ENCODE data around the gene ANKS1B. TPM values are rescaled to one million over a fixed set of nuclear protein-coding genes. Genes with fewer than 3 reads are reported as not detected.
"Not testable (repeated sequence)": the region's sequence is repeated elsewhere in the genome, so short reads cannot be mapped to it uniquely, and the experiment has no call there.

ANKS1B gene
- total RNA-seq, 4 donors from 2014 or later, result 1.5 to 5.5 (median 4.4) TPM

GRCh38 chr12:99822273-99822672 is 162.5 kb downstream of the ANKS1B start:
- no peak overlapping the region for H3K4me3 ChIP-seq (ENCODE audit: low read depth, poor library complexity, severe bottlenecking)
- no peak for DNase-seq (ENCODE audit: low spot score in 2 of 2)
- intact Hi-C loops (cut with DNase I; ENCODE audit: low total_unique reads), result no loop called here
- no peak for TF ChIP-seq POLR2A (IDR thresholded peaks at IDR 0.05)
- TF ChIP-seq CTCF (IDR thresholded peaks at IDR 0.05), result no peak

- no peak for TF ChIP-seq CTCF (IDR thresholded peaks at IDR 0.05)
- 10 to 19% methylated on average over 2 of the region's 2 CpGs for WGBS, 2 donors
- no peak overlapping the region for H3K4me3 ChIP-seq (ENCODE audit: low read depth, poor library complexity, severe bottlenecking)
- intact Hi-C loops (cut with DNase I; ENCODE audit: low total_unique reads), result no loop called here
- DNase-seq (ENCODE audit: low spot score in 2 of 2), result no peak
These were observed 173.8 kb downstream of the ANKS1B start for GRCh38 chr12:99810718-99811593.

- intact Hi-C loops (cut with DNase I; ENCODE audit: low total_unique reads), result no loop called here
- WGBS, 2 donors, result 85 to 88% methylated on average over 8 of the region's 8 CpGs
- DNase-seq (ENCODE audit: low spot score in 2 of 2), result no peak
- H3K4me3 ChIP-seq (ENCODE audit: low read depth, poor library complexity, severe bottlenecking), result no peak overlapping the region
- TF ChIP-seq POLR2A (IDR thresholded peaks at IDR 0.05) (no peak), CTCF (IDR thresholded peaks at IDR 0.05) (no peak)
These were observed 174.8 kb downstream of the ANKS1B start for GRCh38 chr12:99809909-99810308.

GRCh38 chr12:99806304-99806703 is 178.4 kb downstream of the ANKS1B start:
- intact Hi-C loops (cut with DNase I; ENCODE audit: low total_unique reads), result no loop called here
- TF ChIP-seq CTCF (IDR thresholded peaks at IDR 0.05), result no peak
- H3K4me3 ChIP-seq (ENCODE audit: low read depth, poor library complexity, severe bottlenecking), result no peak overlapping the region
- 93% methylated on average over 9 of the region's 9 CpGs for WGBS, 2 donors
- no peak for DNase-seq (ENCODE audit: low spot score in 2 of 2)

GRCh38 chr12:99804715-99805114 is 180.0 kb downstream of the ANKS1B start:
- TF ChIP-seq POLR2A (IDR thresholded peaks at IDR 0.05) (no peak), CTCF (IDR thresholded peaks at IDR 0.05) (no peak)
- no peak overlapping the region for H3K4me3 ChIP-seq (ENCODE audit: low read depth, poor library complexity, severe bottlenecking)
- no peak for DNase-seq (ENCODE audit: low spot score in 2 of 2)
- intact Hi-C loops (cut with DNase I; ENCODE audit: low total_unique reads), result no loop called here

- no peak for TF ChIP-seq CTCF (IDR thresholded peaks at IDR 0.05)
- TF ChIP-seq POLR2A (IDR thresholded peaks at IDR 0.05), result no peak
- 89 to 95% methylated on average over 2 of the region's 2 CpGs for WGBS, 2 donors
- intact Hi-C loops (cut with DNase I; ENCODE audit: low total_unique reads), result no loop called here
- DNase-seq (ENCODE audit: low spot score in 2 of 2), result no peak
- no peak overlapping the region for H3K4me3 ChIP-seq (ENCODE audit: low read depth, poor library complexity, severe bottlenecking)
These were observed 184.1 kb downstream of the ANKS1B start for GRCh38 chr12:99800605-99801004.

GRCh38 chr12:99797931-99798330 is 186.8 kb downstream of the ANKS1B start:
- DNase-seq (ENCODE audit: low spot score in 2 of 2); intact Hi-C loops (cut with DNase I; ENCODE audit: low total_unique reads): not testable (repeated sequence)
- WGBS, 2 donors, result 75% methylated on average over 4 of the region's 4 CpGs

More at GRCh38 chr12:99797931-99798330, 186.8 kb downstream of the ANKS1B start:
- H3K4me3 ChIP-seq (ENCODE audit: low read depth, poor library complexity, severe bottlenecking), result not testable (repeated sequence)
